Heart right ventricle (tissue), 16 donors: ENCODE measurements around the gene ZNF543. TPM values are rescaled to one million over a fixed set of nuclear protein-coding genes. Genes with fewer than 3 reads are reported as not detected.

Source experiments
- ATAC-seq, 8 donors: fragments of 200-7000 bp; cut with Tn5 transposase; one replicate each; pipeline ENCODE4 v1.9.1; 2020; ENCODE audit warnings: mild to moderate bottlenecking in 8 of 8, moderate library complexity in 8 of 8, moderate number of reproducible peaks in 1 of 8
- DNase-seq, 2 donors: peaks; one replicate each; pipeline ENCODE4 v3.0.0-alpha.2; 2020
- H3K27ac ChIP-seq, 10 donors: fragments of 200-600 bp; sonication (generic) in 2 of 10; one replicate each; pipeline versions ENCODE4 v1.5.0 to v1.8.0; 2020 to 2022; ENCODE audit warnings: mild to moderate bottlenecking in 3 of 10
- H3K27me3 ChIP-seq, 7 donors: fragments of 200-600 bp; one replicate each; pipeline ENCODE4 v1.8.0; 2021 to 2022; ENCODE audit warnings: mild to moderate bottlenecking in 2 of 7
- H3K36me3 ChIP-seq, 9 donors: fragments of 200-600 bp; sonication (generic) in 1 of 9; one replicate each; pipeline versions ENCODE4 v1.5.0 to v1.8.0; 2020 to 2022; ENCODE audit warnings: mild to moderate bottlenecking in 2 of 9
- H3K4me1 ChIP-seq, 9 donors: fragments of 200-600 bp; sonication (generic) in 1 of 9; one replicate each; pipeline versions ENCODE4 v1.5.0 to v1.8.0; 2020 to 2022; ENCODE audit warnings: mild to moderate bottlenecking in 4 of 9
- H3K4me3 ChIP-seq, 10 donors: fragments of 200-600 bp; sonication (generic) in 2 of 10; one replicate each; pipeline versions ENCODE4 v1.5.0 to v1.8.0; 2020 to 2022; ENCODE audit warnings: mild to moderate bottlenecking in 7 of 10, moderate library complexity in 2 of 10
- H3K9me3 ChIP-seq, 11 donors: fragments of 200-600 bp in 10 of 11; sonication (generic) in 2 of 11; one replicate each; pipeline versions ENCODE4 v1.5.0 to v1.8.0; 2013 to 2022; ENCODE audit warnings: mild to moderate bottlenecking in 2 of 11, control low read depth in 1 of 11, moderate library complexity in 1 of 11
- CTCF ChIP-seq, 9 donors: fragments of 200-600 bp; sonication (generic) in 2 of 9; IDR thresholded peaks; one replicate each; pipeline versions ENCODE4 v1.5.0 to v1.8.0; 2021 to 2022; ENCODE audit warnings: antibody characterized with exemption in 9 of 9, mild to moderate bottlenecking in 5 of 9, moderate library complexity in 1 of 9
- WGBS, 2 donors: extraction: QIAGEN DNeasy Blood & Tissue Kit; methylation state at CpG; one replicate each; pipeline ENCODE4 v1.1.7; 2013; ENCODE audit warnings: inconsistent platforms in 1 of 2; 5-methylcytosine and 5-hydroxymethylcytosine counted together
- intact Hi-C, 10 donors: fragments of 100-400 bp; cut with DNase I; formaldehyde crosslinking; loops; one replicate each; pipeline versions ENCODE4 v1.11.1 to v1.14.2; 2022
- polyA plus RNA-seq, 2 donors: library from polyadenylated mRNA; stranded (reverse); fragments of 200-250 nt; gene quantifications; one replicate each; pipeline ENCODE4 v1.2.3, GENCODE V29; 2013
- total RNA-seq, 10 donors: library from RNA; stranded (reverse); fragmentation: NEBNext Ultra II Directional in 3 of 10; extraction: Animal tissue kit (Norgen Biotek cat#: 25700) in 3 of 10; gene quantifications; one replicate each; pipeline versions ENCODE4 v1.2.1 to v1.2.4, GENCODE V29; 2021 to 2023
- donor health status: Arrhythmogenic right ventricular cardiomyopathy.
- donor health status: ischemic (EF 13 %, LVEDD 7.1; RV severe dilation, severe dysfunction).
- donor health status: healthy with polysubstance abuse.
- donor health status: DM: no; HTN: yes; CAD: no.
- donor health status: DM: no; HTN: no; CAD: no.
- donor health status: ischemic (EF 25% LVEDD 6.9; RV normal size, moderate dysfunction).
- donor health status: ischemic (EF 25% LVEDD 5.7; RV mildly dilated, moderate dysfunction).
- donor health status: healthy.
- donor health status: DM: yes; HTN: yes; CAD: no.
- donor health status: Ischemic cardiomyopathy.
- donor health status: ischemic (EF 35%, LVEDD 5.7; RV mildly dilated, moderate dysfunction).
- donor health status: nonischemic (EF 11% LVEDD 7.7; RV severe dilation, severe dysfunction).
- donor health status: DM: yes; HTN: yes; CAD: no.
- donor health status: PGD.
- donor health status: ischemic (EF 29% LVEDD 5.4; RV normal size, mild dysfunction).
- donor health status: nonischemic (EF 23%, LVEDD 6.1; RV moderate dilation, normal function).

The ZNF543 gene
- total and polyA plus RNA-seq, 12 donors = 0.86 to 9.2 (median 6.9) TPM

DNA sequence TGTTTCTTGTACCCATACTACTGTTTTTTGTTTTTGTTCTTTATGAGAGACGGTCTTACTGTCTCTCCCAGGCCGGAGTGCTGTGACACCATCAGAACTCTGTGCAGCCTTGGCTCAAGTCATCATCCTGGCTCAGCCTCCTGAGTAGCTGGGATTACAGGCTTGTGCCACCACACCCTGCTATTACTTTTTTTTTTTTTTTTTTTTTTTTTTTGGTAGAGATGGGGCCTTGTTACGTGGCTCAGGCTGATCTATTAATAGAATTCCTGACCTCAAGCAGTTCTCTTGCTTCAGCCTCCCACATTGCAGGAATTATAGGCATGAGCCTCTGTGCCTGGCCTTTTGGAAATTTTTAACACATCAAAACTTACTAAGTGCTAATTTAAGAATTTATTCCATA, 27.9 kb downstream of the ZNF543 start:
- no peaks in the 10 kb centered on the region for H3K27me3 ChIP-seq
- intact Hi-C loops = no loop called here
- TF ChIP-seq CTCF (IDR thresholded peaks at IDR 0.05) = no peak
- ATAC-seq = no peak
- 63% methylated on average over 3 of the region's 3 CpGs for WGBS, 2 donors
- peaks cover 0 to 23% (median 20%) of the 10 kb centered on the region in 9 donors for H3K4me1 ChIP-seq
- no peak overlapping the region for H3K4me3 ChIP-seq
- peaks cover 0 to 4% (median 0%) of the 10 kb centered on the region in 11 donors for H3K9me3 ChIP-seq
- DNase-seq = no peak
- no peak overlapping the region for H3K27ac ChIP-seq
- peaks cover 0 to 8% (median 0%) of the 10 kb centered on the region in 9 donors for H3K36me3 ChIP-seq

- 1% methylated on average over 57 of the region's 57 CpGs for WGBS, 2 donors
Measured at GRCh38 chr19:57350877-57351805, 30.9 kb downstream of the ZNF543 start, which contains the start of gene ZNF304. Gene ZNF304 (plus strand): TSS chr19:57351271. CDS start chr19:57351665, 394 bp downstream.

GRCh38 chr19:57351867-57352266, 31.6 kb downstream of the ZNF543 start:
- Histone ChIP-seq H3K4me3 (peak overlapping the region; percentile 77 to 100 (median 92)), H3K27me3 (no peaks in the 10 kb centered on the region), H3K27ac (peak overlapping the region in 9 of 10 donors; percentile 81 to 94 (median 90)), H3K4me1 (peaks cover 0 to 45% (median 25%) of the 10 kb centered on the region in 9 donors), H3K36me3 (peaks cover 0 to 45% (median 30%) of the 10 kb centered on the region in 9 donors), H3K9me3 (peaks cover 0 to 38% (median 3%) of the 10 kb centered on the region in 11 donors)
- no peak for DNase-seq
- intact Hi-C loops = loop anchor here in 4 of 10 donors (1.0 to 5.0 kb wide), 4 partner anchors 11 to 112 kb away; partner anchors contain the start of genes ZNF460 (in 2 of the 4), ZNF805 (in 2 of the 4), TRAPPC2B (in 1 of the 4) and ZNF547 (in 1 of the 4)
- WGBS, 2 donors = 14 to 16% methylated on average over 7 of the region's 7 CpGs
- TF ChIP-seq CTCF (IDR thresholded peaks at IDR 0.05) = no peak
- ATAC-seq = peak in 6 of 8 donors; percentile 2 to 24 (median 19)

More at GRCh38 chr19:57350877-57351805, 30.9 kb downstream of the ZNF543 start, which contains the start of gene ZNF304:
- Histone ChIP-seq H3K4me1 (peaks cover 0 to 45% (median 25%) of the 10 kb centered on the region in 9 donors), H3K27me3 (no peaks in the 10 kb centered on the region), H3K36me3 (peaks cover 0 to 38% (median 23%) of the 10 kb centered on the region in 9 donors), H3K9me3 (peaks cover 0 to 31% (median 0%) of the 10 kb centered on the region in 11 donors), H3K4me3 (peak within 1 kb of the TSS; percentile 77 to 100 (median 92)), H3K27ac (peak within 1 kb of the TSS; percentile 45 to 94 (median 90))
- intact Hi-C loops = loop anchor here in 4 of 10 donors (1.0 to 5.0 kb wide), 4 partner anchors 12 to 111 kb away; partner anchors contain the start of genes ZNF460 (in 2 of the 4), ZNF805 (in 2 of the 4), TRAPPC2B (in 1 of the 4) and ZNF547 (in 1 of the 4)
- DNase-seq (peak; percentile 93 to 96), ATAC-seq (peak; percentile 96 to 100 (median 99))
- TF ChIP-seq CTCF (IDR thresholded peaks at IDR 0.05) = no peak

DNA sequence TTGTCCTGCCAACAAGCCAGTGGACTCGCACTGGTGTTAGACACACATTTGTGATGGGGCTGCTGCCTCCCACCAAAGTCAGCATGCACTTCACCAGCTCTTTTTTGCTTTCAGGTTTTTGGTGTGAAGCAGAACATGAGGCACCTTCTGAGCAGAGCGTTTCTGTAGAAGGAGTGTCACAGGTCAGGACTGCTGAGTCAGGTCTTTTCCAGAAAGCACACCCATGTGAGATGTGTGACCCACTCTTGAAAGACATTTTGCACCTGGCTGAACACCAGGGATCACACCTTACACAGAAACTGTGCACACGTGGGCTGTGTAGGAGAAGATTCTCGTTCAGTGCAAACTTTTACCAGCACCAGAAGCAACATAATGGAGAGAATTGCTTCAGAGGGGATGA, 35.6 kb downstream of the ZNF543 start:
- peaks cover 0 to 79% (median 50%) of the 10 kb centered on the region in 9 donors for H3K36me3 ChIP-seq
- H3K4me3 ChIP-seq = no peak overlapping the region
- no peak for DNase-seq
- 78 to 92% methylated on average over 4 of the region's 4 CpGs for WGBS, 2 donors
- no peak for ATAC-seq
- no peaks in the 10 kb centered on the region for H3K27me3 ChIP-seq
- TF ChIP-seq CTCF (IDR thresholded peaks at IDR 0.05) = no peak
- peaks cover 0 to 70% (median 3%) of the 10 kb centered on the region in 11 donors for H3K9me3 ChIP-seq
- peaks cover 0 to 39% (median 25%) of the 10 kb centered on the region in 9 donors for H3K4me1 ChIP-seq
- intact Hi-C loops = loop anchor here in 2 of 10 donors (5.0 kb wide), 1 partner anchor 74 kb away; the partner anchor contains the start of gene ZNF460 (in 2 of the 2)
- H3K27ac ChIP-seq = peak overlapping the region in 1 of 10 donors; percentile 40
